Activated T-helper 1 cell treated with anti-CD3 and anti-CD28 coated beads, Interleukin-12 subunit alpha, Interleukin-12 subunit beta, Interleukin-2, Interleukin-4 antibody, amounts not matched to agents 30 ng/mL and 10 ng/mL and 1 ng/mL, durations not matched to agents 14 hours and 24 hours and 36 hours (primary cell): Measurements from ENCODE around the gene CMTM4. TPM values are rescaled to one million over a fixed set of nuclear protein-coding genes. Genes with fewer than 3 reads are reported as not detected.

Experiments
- DNase-seq: peaks from one replicate; pipeline ENCODE4 v3.0.0; 2021; ENCODE audit warnings: low spot score
- H3K27ac Mint-ChIP-seq: one replicate; pipeline ENCODE4 v1.8.0; 2021; ENCODE audit warnings: mild to moderate bottlenecking, mixed read lengths
- H3K27me3 Mint-ChIP-seq: one replicate; pipeline ENCODE4 v1.8.0; 2022; ENCODE audit warnings: mild to moderate bottlenecking, moderate library complexity, mixed read lengths; ENCODE audit not compliant: insufficient read depth
- H3K36me3 Mint-ChIP-seq: one replicate; pipeline ENCODE4 v1.8.0; 2021; ENCODE audit warnings: low read depth, mixed read lengths
- H3K4me1 Mint-ChIP-seq: one replicate; pipeline ENCODE4 v1.8.0; 2021; ENCODE audit warnings: low read depth, mixed read lengths
- H3K4me3 Mint-ChIP-seq: one replicate; pipeline ENCODE4 v1.8.0; 2021; ENCODE audit warnings: mild to moderate bottlenecking, moderate library complexity, mixed read lengths
- H3K9me3 Mint-ChIP-seq: one replicate; pipeline ENCODE4 v1.8.0; 2021; ENCODE audit warnings: mixed read lengths
- intact Hi-C: fragments of 100-400 bp; cut with micrococcal nuclease; formaldehyde crosslinking; loops from one replicate; pipeline ENCODE4 v1.15.1; 2024
- total RNA-seq: library from RNA; stranded (reverse); gene quantifications from 2 replicates; pipeline ENCODE4 v1.2.3, GENCODE V29; 2022

The CMTM4 gene
- total RNA-seq, 1 donor from 2014 or later, result 3.3 TPM

DNA sequence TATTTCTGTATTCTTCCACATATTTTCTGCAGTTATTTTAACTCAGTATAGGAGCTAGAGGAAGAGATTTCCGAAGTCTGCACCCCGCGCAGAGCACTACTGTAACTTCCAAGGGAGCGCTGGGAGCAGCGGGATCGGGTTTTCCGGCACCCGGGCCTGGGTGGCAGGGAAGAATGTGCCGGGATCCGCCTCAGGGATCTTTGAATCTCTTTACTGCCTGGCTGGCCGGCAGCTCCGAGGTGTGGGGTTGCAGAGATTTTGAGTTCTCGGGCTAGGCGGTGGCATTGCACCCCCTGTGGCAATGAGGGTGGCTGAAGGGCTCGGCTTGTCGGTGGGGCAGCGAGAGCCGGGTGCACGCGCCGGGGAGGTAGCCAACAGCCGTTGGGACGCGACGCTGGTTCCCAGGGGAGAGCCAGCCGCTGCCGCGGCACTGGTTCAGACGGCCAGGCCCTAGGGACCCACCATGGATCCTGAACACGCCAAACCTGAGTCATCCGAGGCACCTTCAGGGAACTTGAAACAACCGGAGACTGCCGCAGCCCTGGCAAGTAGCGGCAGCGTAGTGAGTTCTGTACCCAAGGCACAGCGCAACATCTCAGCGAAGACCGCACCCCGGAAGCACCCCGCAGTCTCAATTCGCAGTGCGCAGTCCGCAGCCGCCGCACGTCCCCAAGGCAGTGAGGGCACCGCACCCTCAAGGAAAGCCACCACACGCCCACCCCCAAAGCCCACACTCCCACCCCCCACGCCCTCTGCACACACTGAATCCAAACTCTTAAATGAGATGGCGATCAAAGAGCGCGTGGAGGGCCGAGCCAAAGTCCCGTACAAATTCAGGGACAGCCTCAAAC lies 130.3 kb downstream of the CMTM4 start, which contains the start of gene CMTM1:
TSS of gene CMTM1 (plus strand) at position 389 of the 851 bp plus-strand sequence. CDS start at position 464, 75 bp downstream.
- H3K4me1 Mint-ChIP-seq, result peaks cover 60% of the 10 kb centered on the region
- peak within 1 kb of the TSS; percentile 18 for H3K27ac Mint-ChIP-seq
- no peaks in the 10 kb centered on the region for H3K27me3 Mint-ChIP-seq
- peaks cover 3% of the 10 kb centered on the region for H3K9me3 Mint-ChIP-seq
- peaks cover 61% of the 10 kb centered on the region for H3K36me3 Mint-ChIP-seq
- no peak for DNase-seq
- intact Hi-C loops, result no loop called here
- H3K4me3 Mint-ChIP-seq, result no peak within 1 kb of the TSS

Other genes with a start within 250 kb of the CMTM4 start
- 7.3 and 8.4 TPM in 2 replicates for gene TK2, start 146.6 kb downstream of the CMTM4 start, total RNA-seq
- 153 and 159 TPM in 2 replicates for gene CKLF, start 144.2 kb downstream of the CMTM4 start, total RNA-seq
- gene CMTM1, start 130.3 kb downstream of the CMTM4 start, total RNA-seq, result 12.5 and 13.9 TPM in 2 replicates
- gene CMTM2, start 117.3 kb downstream of the CMTM4 start, total RNA-seq, result 0.80 and 1.2 TPM in 2 replicates
- 93.1 and 94.1 TPM in 2 replicates for gene CMTM3, start 92.0 kb downstream of the CMTM4 start, total RNA-seq
- gene DYNC1LI2, start 54.9 kb upstream of the CMTM4 start, total RNA-seq, result 55.7 and 60.3 TPM in 2 replicates
- 0.29 TPM in 1 of 2 replicates, not detected in the other for gene TERB1, start 104.8 kb upstream of the CMTM4 start, total RNA-seq
- 114 and 120 TPM in 2 replicates for gene NAE1, start 134.2 kb upstream of the CMTM4 start, total RNA-seq
- gene CA7, start 147.7 kb upstream of the CMTM4 start, total RNA-seq, result 0.13 and 0.39 TPM in 2 replicates
- gene PDP2, start 183.8 kb upstream of the CMTM4 start, total RNA-seq, result 43.3 and 52.2 TPM in 2 replicates
- gene CDH16, start 222.1 kb upstream of the CMTM4 start, total RNA-seq, result not detected in 2 replicates
- 0.83 and 0.93 TPM in 2 replicates for gene RRAD, start 228.8 kb upstream of the CMTM4 start, total RNA-seq
- gene CIAO2B, start 237.7 kb upstream of the CMTM4 start, total RNA-seq, result 162 and 164 TPM in 2 replicates
- gene CES2, start 238.8 kb upstream of the CMTM4 start, total RNA-seq, result 34.3 and 36.6 TPM in 2 replicates